Progenitor cell of endocrine pancreas (in vitro differentiated cells): ENCODE data around the gene PAM. TPM values are rescaled to one million over a fixed set of nuclear protein-coding genes. Genes with fewer than 3 reads are reported as not detected.

Experiments
- DNase-seq: peaks from one replicate; pipeline ENCODE4 v3.0.0; 2021; ENCODE audit warnings: low spot score; ENCODE audit not compliant: unreplicated experiment
- H3K27ac Mint-ChIP-seq: 2 replicates; pipeline ENCODE4 v1.8.0; 2021; ENCODE audit warnings: mild to moderate bottlenecking, moderate library complexity, mixed read lengths
- H3K27me3 Mint-ChIP-seq: 2 replicates; pipeline ENCODE4 v1.8.0; 2021; ENCODE audit warnings: mixed read lengths
- H3K36me3 Mint-ChIP-seq: 2 replicates; pipeline ENCODE4 v1.8.0; 2022; ENCODE audit warnings: mixed read lengths; ENCODE audit not compliant: insufficient read depth
- H3K4me1 Mint-ChIP-seq: 2 replicates; pipeline ENCODE4 v1.8.0; 2021; ENCODE audit warnings: low read depth, mixed read lengths
- H3K4me3 Mint-ChIP-seq: 2 replicates; pipeline ENCODE4 v1.8.0; 2021; ENCODE audit warnings: low read depth, mild to moderate bottlenecking, moderate library complexity, mixed read lengths
- H3K9me3 Mint-ChIP-seq: 2 replicates; pipeline ENCODE4 v1.8.0; 2021; ENCODE audit warnings: low read depth, mixed read lengths
- CTCF ChIP-seq: fragments of 200-600 bp; sonication (generic); IDR thresholded peaks from one replicate; pipeline ENCODE4 v1.5.0; 2021; ENCODE audit warnings: antibody characterized with exemption, mild to moderate bottlenecking; ENCODE audit not compliant: unreplicated experiment
- total RNA-seq: library from RNA; stranded (reverse); gene quantifications from 2 replicates; pipeline ENCODE4 v1.2.1, GENCODE V29; 2021

Gene PAM
- total RNA-seq, 1 donor from 2014 or later: 111 TPM

- Mint-ChIP-seq H3K27me3 (no peaks in the 10 kb centered on the region), H3K4me3 (no peak overlapping the region), H3K9me3 (no peaks in the 10 kb centered on the region), H3K36me3 (no peaks in the 10 kb centered on the region), H3K4me1 (peaks cover 2% of the 10 kb centered on the region), H3K27ac (no peak overlapping the region)
- DNase-seq: no peak
- no peak for TF ChIP-seq CTCF
Observed at GRCh38 chr5:102853680-102854079, 98.6 kb downstream of the PAM start.

GRCh38 chr5:102855681-102856388 lies 100.7 kb downstream of the PAM start:
- Mint-ChIP-seq H3K27ac (no peak overlapping the region), H3K4me3 (no peak overlapping the region), H3K27me3 (no peaks in the 10 kb centered on the region), H3K9me3 (no peaks in the 10 kb centered on the region), H3K36me3 (no peaks in the 10 kb centered on the region), H3K4me1 (peaks cover 2% of the 10 kb centered on the region)
- DNase-seq: no peak
- TF ChIP-seq CTCF: no peak

GRCh38 chr5:102856389-102856777 lies 101.3 kb downstream of the PAM start:
- Mint-ChIP-seq H3K36me3 (no peaks in the 10 kb centered on the region), H3K27ac (no peak overlapping the region), H3K4me3 (no peak overlapping the region), H3K27me3 (no peaks in the 10 kb centered on the region), H3K4me1 (peaks cover 2% of the 10 kb centered on the region), H3K9me3 (no peaks in the 10 kb centered on the region)
- TF ChIP-seq CTCF: no peak
- DNase-seq: no peak

- H3K27me3 Mint-ChIP-seq: no peaks in the 10 kb centered on the region
- no peak overlapping the region for H3K27ac Mint-ChIP-seq
- no peaks in the 10 kb centered on the region for H3K9me3 Mint-ChIP-seq
- DNase-seq: no peak
- no peaks in the 10 kb centered on the region for H3K36me3 Mint-ChIP-seq
- TF ChIP-seq CTCF: no peak
- no peak overlapping the region for H3K4me3 Mint-ChIP-seq
- peaks cover 2% of the 10 kb centered on the region for H3K4me1 Mint-ChIP-seq
Observed at GRCh38 chr5:102857076-102857818, 102.1 kb downstream of the PAM start.

- no peak for DNase-seq
- H3K4me3 Mint-ChIP-seq: no peak overlapping the region
- H3K27me3 Mint-ChIP-seq: peaks cover 2% of the 10 kb centered on the region
- no peaks in the 10 kb centered on the region for H3K36me3 Mint-ChIP-seq
- H3K27ac Mint-ChIP-seq: no peak overlapping the region
- peaks cover 2% of the 10 kb centered on the region for H3K4me1 Mint-ChIP-seq
- TF ChIP-seq CTCF: no peak
- no peaks in the 10 kb centered on the region for H3K9me3 Mint-ChIP-seq
Observed at GRCh38 chr5:102858221-102858620, 103.1 kb downstream of the PAM start.
